ENCODE measurements around the gene SSRP1.
"Not testable (repeated sequence)": the region's sequence is repeated elsewhere in the genome, so short reads cannot be mapped to it uniquely, and the experiment has no call there.

The SSRP1 gene

DNA sequence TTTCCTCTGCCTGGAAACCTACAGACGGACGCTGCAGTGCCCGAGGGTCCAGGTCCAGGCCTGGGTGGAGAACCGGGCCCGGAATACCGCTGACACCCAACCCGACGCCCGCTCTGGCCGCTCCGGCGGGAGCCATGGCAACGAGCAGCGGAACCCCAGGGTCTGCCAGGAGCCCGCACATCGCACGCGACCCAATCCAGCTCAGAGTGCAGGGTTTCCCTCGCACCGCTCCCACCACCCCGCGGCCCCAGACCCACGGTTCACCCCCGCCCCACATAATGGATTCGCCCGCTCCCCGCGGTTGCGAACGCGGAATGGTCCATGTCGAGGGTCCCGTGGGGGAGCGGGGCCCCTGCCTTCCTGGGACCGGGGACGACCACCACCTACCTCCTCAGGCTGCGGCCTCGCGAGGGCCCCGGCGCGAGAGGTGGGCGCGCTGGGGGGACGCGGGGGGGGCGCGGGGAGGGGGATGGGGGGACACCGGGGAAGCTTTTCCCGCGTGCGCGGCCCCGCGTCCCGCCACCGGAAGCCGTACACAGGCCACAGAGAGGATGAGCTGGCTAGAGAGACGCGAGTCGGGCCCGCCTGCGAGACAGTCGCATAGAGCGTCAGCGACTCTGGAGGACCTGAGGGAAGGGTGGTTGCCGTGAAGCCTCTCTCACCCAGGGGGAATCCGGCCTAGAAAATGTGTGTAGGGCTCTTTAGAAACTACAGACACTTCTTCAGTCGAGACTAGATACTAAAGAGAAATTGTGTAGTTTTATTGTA, at the start of gene SSRP1:
Gene SSRP1, minus strand, starts transcription at position 550 of the 768 bp plus-strand sequence. CDS start 771 bp downstream, outside the sequence.
- DNase-seq: no peak

- DNase-seq: no peak
Measured at GRCh38 chr11:57380975-57381374, 45.3 kb upstream of the SSRP1 start, which contains the start of gene PRG3. Gene PRG3, minus strand, starts transcription at chr11:57381150. Its CDS starts 442 bp downstream, at chr11:57380708.

GRCh38 chr11:57379732-57380131, 44.0 kb upstream of the SSRP1 start:
- DNase-seq: no peak

GRCh38 chr11:57378186-57378585, 42.5 kb upstream of the SSRP1 start:
- DNase-seq: no peak

DNA sequence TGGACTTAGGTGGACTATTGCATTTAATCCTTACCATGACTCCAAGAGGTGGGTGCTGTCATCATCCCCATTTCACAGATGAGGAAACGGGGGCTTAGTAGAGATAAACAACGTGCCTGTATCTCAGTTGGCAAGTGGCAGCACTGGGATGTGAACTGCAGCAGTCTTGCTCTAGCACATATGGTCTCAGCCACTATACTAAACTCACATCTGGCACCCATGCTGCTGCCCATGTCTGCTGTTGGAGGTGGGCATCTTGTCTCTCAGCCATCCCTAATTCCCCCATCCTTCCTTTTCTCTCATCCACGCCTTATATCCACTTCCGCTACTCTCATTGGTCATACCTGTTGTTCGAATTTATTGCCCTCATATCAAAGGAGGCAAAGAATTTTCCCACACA, 41.4 kb upstream of the SSRP1 start:
- DNase-seq: no peak

GRCh38 chr11:57376095-57377090, 40.7 kb upstream of the SSRP1 start:
- DNase-seq: no peak

DNA sequence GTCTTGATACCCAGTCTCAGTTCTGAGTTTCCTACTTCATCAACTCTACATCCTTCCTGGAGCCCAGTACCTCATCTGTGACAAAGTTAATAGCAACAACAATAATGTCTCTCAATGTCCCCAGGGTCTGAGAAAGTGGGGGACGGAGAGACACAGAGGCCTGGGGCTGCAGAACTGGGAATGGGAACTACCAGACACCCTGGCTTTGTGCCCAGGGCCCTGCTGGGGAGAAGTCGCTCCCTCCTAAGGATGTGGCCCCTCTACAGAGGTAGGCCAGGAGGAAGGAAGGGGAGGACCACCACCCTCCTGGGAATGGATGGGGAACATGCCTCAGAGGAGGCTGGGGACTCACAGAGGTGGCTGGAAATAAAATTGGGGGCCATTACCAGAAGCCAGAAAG, 39.8 kb upstream of the SSRP1 start:
- DNase-seq: no peak

- DNase-seq: no peak
Measured at GRCh38 chr11:57374966-57375365, 39.3 kb upstream of the SSRP1 start.

- no peak for DNase-seq
Measured at GRCh38 chr11:57373146-57373545, 37.5 kb upstream of the SSRP1 start.

DNA sequence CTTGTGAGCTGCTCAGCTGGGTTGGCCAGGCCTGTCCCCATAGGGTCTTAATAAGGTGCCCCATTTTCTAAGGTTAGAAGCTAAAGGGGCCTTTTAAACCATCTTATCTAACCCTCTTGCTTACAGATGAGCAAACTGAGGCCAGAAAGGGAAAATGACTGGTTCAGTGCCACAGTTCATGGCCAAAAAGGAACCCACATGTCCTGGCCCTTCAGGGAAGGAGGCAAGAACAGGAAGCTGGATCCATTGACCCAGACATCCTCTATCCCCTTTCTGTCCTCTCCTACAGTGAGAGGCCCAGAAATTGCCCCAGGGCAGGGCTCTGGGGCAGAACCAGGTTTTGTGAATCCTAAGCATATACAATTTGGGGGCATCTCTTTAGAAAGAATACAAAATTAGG, 35.2 kb upstream of the SSRP1 start:
- DNase-seq: no peak

- DNase-seq: no peak
Measured at GRCh38 chr11:57370251-57370650, 34.6 kb upstream of the SSRP1 start.

GRCh38 chr11:57368845-57369232, 33.1 kb upstream of the SSRP1 start:
- DNase-seq: no peak

DNA sequence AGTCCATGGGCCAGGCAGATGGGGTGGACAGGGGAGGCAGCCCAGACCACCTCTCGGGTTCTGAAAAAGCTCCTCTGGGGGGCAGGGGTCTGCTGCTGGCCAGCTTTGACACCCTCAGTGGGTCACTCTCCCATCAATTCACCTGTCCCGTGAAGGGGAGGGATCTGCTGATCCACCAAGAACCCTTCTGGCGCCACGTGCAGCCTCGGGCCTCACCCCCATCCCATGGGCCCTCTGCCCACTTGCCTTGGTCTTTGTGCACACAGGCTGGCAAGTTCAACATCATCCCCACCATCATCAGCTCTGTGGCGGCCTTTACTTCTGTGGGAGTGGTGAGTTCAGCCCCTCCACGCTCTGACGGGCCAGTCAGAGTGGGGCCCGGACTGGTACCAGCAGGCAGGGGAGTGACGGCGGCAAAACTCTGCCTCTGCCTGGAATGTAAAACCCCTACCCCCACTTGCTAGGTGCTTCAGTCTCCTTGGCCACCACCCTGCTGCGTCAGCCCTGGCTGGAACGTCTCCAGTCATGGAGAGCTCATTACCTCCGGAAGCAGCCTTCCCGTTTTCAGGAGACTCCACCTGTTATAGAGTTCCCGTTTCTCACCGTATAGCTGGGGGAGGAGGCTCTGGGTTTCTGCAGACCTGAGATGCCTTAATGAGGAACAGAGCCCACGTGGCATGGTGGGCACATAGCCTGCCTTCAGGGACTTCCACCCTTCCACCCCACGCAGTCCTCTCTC, 32.6 kb upstream of the SSRP1 start:
- no peak for DNase-seq

DNA sequence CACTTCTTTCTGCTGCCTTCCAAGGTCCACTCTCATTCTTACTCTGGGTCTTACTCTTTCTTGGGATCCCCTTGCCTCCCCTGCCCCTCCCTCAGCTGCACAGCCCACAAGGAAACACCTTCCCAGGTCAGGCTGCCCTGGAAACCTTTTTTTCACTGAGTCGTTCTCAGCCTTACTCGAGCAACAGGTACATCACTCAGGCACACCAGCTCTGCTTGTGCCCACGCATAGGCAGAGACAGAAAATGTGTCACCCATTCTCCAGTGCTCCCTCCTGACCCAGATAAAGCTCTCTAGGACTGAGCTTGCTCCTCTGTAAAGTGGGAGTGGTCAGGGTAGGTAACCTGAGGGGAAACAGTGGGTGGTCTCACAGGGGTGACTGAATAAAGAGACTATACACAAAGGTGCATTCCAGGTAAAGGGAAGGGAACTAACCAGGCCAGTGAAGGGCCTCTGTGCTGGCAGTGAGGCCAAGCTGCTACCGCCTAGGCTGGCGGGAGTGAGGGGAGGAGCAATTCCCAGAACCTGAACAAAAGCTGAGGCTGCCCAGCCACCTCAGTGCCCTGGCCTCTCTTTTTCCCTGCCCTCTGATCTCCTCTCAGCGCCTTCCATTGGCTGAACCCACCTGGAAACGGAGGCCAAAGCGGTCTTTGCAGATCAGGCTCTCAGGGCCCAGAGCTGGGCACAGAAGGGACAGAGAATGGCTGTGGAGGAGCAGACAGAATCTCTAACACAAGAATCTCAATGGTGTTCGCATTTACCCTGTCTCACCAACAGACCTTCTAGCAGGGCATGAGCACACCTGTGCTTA, 29.4 kb upstream of the SSRP1 start:
- no peak for DNase-seq

DNA sequence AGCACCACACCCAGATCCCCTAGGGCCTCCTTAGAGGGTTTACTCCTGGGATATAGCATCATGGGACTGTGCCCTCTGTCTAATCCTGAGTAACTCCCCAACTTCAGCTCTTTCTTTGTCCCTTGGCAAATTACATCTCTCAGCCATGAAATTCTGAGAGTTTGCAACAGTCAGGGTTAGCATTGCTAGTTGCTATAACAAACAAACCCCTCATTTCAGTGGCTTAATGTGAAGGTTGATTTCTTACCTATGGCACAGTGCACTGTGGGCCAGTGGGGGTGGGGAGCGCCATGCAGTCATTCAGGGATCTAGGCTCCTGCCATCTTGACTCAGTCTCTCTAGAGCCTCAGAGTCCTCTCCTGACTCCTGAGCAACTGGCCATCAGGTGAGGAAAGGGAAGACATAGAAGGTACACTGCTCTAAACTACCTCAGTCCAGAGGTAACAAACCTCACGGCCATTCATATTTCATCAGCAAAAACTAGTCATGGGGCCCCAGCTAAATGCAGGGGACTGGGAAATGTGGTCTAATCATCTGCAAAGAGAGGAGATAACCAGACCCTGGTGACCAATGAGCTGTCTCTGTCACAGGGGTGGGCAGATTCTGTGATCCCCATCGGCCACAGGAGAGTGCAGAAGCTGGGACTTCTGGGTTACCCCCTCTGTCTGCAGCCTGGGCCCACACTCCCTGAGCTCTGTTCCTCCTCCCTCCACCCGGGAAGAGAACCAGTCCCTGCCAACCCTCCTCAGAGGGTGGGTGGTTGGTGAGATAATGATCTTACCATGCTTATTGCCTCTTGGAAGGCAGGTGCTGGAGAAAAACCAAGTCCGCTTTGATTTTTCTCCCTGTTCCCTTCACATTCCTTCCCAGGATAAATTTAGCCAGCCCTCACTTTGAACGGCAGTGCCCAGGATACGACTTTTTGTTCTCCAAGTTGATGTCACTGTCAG, 27.7 kb upstream of the SSRP1 start:
- DNase-seq: no peak

GRCh38 chr11:57361926-57362325, 26.2 kb upstream of the SSRP1 start:
- no peak for DNase-seq

DNA sequence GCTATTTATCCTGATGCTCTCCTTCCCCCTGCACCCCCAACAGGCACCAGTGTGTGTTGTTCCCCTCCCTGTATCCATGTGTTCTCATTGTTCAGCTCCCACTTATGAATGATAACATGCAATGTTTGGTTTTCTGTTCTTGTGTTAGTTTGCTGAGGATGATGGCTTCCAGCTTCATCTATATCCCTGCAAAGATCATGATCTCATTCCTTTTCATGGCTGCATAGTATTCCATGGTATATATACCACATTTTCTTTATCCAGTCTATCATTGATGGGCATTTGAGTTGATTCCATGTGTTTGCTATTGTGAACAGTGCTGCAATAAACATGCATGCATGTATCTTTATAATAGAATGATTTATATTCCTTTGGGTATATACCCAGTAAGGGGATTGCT, 25.7 kb upstream of the SSRP1 start:
- DNase-seq: not testable (repeated sequence)

DNA sequence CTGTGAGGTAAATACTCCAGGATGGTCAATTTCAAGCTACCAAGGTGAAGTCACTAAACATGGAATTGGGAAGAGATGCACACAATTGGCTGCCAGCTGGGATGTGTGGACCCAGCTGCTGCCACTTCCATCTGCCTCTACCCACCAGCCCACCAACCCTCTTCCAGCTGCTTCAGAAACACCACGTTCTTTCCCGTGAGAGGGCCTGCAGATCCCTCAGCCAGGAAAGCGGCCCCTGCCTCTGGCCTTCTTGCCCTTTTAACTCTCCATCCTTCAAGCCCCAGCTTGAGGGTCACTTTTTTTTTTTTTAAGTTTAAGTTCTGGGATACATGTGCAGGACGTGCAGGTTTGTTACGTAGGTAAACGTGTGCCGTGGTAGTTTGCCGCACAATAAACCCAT, 25.3 kb upstream of the SSRP1 start:
- DNase-seq: no peak

DNA sequence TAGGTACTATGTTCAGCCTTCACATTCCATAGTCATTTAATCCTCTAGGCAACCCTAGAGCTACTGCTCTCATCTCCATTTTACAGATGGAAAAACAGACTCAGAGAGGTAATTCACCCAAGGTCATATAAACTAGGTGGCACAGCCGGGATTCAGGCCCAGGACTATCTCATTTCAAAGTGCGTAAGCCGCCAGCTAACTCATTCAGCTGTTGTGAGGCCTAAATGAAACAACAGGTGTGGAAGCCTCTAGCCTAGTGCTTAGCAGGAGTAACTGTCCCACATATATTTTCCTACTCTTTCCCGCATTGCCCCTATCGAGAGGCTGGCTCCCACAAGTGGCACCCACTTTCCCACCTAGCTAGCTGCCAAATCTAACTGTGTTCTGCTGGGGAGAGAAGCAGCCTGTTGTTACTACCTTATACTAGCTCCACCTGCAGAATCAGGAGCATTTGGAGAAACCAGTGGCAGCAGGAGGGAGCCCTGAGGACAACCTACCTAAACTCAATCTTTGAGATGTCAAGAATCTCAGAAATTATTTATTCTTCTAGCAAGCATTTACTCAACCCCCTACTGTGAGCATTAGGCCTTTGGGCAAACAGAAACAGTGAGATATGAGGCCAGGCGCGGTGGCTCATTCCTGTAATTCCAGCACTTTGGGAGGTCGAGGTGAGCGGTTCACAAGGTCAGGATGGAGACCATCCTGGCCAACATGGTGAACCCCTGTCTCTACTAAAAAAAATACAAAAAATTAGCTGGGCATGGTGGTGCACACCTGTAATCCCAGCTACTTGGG, 24.4 kb upstream of the SSRP1 start:
- no peak for DNase-seq

DNA sequence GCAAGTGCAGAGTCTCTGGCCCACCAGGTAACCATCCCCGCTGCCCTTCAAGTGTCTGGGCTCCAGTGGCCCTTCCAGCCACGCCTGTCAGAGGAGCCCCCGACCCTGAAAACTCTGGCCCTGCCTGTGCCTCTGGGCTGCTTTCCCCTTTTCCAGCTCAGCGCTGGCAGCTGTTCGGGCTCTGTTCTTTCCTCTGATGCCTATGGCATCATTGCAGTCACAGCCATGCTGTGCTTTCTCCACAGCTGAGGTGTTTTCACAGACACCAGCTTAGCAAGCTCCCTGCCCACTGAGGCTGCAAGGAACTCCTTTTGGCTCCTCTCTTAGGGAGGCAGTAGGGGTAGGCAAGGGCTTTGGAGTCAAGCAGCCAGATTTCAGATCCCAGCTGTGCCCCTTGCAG, 23.7 kb upstream of the SSRP1 start:
- DNase-seq: no peak
